Stimulated activated CD4-positive, alpha-beta T cell treated with anti-CD3 and anti-CD28 coated beads, TNF-alpha, amount 100 ng/mL, for 4 hours (primary cell): Measurements from ENCODE around the gene APOBEC3B.
"Not testable (repeated sequence)": the region's sequence is repeated elsewhere in the genome, so short reads cannot be mapped to it uniquely, and the experiment has no call there.

Experiments
- DNase-seq, 3 experiments: peaks; one replicate each; pipeline ENCODE4 v3.0.0-alpha.2; 2020; ENCODE audit warnings: low read depth in 3 of 3

The APOBEC3B gene

DNA sequence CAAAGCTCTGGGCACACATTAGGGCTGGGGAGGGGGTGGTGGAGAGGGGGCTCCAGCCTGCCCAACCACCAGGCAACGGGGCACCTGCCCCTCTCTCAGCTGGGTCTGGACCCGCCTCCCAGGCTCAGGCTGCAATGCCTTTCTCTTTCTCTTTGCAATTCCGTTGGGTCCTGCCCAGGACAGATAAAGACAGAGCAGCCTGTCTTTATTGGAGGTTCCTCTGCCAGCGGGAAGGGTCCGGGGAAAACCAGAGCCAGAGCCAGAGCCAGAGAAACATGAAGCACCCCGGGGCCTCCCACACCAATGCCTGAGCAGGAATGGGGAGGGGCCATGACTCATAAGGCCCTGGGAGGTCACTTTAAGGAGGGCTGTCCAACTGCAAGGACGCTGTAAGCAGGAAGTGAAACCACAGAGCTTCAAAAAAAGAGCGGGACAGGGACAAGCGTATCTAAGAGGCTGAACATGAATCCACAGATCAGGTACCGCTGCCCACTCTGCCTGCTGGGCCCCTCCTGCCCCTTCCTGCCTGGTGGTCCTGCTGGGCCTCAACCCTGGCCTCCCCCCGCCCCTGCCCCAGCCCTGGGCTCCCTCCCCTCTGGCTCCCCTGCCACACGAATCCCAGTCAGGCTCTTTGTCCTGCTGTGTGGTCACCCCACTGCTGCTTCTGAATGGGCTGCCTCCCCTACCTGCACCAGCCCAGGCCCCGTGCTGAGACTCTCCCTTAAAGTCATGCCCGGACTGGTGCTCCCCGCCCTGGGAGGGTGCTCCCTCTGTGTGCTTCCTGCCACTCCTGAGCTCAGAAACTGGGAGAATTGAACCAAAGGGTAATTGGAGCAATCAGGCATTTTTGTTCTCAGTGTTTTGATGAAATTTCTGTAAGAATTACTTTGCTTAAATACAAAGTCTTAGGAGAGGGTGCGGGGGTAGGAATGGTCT, at the start of gene APOBEC3B:
Gene APOBEC3B, plus strand, starts transcription at position 356 of the 936 bp plus-strand sequence. Its CDS starts 107 bp downstream, at position 463.
- peak in 2 of 3 experiments; percentile 13 to 38 for DNase-seq

- no peak for DNase-seq
These were observed 47.1 kb upstream of the APOBEC3B start for GRCh38 chr22:38935023-38935422.

- no peak for DNase-seq
These were observed 46.5 kb upstream of the APOBEC3B start for GRCh38 chr22:38935616-38936015.

DNA sequence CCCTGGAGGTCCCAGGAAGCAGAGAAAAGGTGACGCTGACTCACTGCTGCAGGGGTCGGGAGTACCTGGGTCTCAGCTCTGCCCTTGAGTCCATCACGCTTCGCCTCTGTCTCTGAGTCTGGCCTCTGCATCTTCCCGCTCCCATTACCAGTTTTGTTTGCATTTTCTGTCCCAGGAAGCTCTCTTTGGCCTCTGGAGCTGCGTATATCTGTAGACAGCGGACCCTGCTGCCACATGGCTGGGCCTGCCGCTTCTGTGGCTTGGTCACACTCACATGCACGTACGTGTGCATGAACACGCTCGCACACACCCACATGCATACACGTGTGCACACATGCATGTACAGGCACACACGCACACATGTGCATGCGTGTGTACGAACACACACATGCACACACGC, 45.6 kb upstream of the APOBEC3B start:
- no peak for DNase-seq

DNA sequence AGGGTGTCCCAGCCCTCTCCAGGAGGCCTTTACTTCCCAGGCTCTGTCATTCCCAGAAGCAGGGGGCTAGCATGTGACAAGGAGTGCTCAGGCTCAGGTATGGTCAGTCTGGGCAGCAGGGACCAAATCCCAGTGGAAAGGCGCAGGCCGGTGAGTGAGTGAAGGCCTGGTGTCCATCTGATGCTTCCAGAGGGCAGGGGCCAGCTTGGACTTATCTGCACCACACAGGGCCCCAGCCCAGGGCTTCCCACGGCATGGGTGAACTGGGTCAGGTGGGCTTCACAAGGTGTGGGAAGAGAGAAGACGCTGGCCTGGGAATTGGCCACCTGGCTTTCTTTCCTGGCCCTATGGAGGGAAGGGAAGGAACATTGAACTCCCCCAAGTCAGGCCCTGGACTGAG, 45.1 kb upstream of the APOBEC3B start:
- no peak for DNase-seq

- no peak for DNase-seq
These were observed 44.6 kb upstream of the APOBEC3B start for GRCh38 chr22:38937541-38937940.

- DNase-seq: no peak
These were observed 43.9 kb upstream of the APOBEC3B start for GRCh38 chr22:38938221-38938620.

DNA sequence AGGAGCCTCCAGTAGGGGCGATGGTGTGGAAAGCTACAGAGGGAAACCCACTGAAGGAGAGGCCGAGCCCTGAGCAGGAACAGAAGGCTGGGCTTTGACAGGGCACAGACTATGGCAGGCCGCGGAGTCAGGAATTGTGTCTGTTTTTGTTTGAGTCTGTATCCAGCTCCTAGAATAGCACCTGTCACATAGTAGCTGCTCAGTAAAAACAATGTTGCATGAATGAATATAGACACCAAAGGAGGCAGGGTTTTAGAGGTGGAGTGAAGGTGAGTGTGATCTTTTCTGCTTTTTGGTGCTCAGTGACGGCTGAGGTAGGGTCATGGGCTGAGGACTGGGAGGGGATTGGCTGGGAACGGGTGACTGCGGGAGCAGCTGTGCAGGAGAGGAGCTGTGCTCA, 43.2 kb upstream of the APOBEC3B start:
- DNase-seq: no peak

GRCh38 chr22:38940811-38941384, 41.2 kb upstream of the APOBEC3B start:
- no peak for DNase-seq

DNA sequence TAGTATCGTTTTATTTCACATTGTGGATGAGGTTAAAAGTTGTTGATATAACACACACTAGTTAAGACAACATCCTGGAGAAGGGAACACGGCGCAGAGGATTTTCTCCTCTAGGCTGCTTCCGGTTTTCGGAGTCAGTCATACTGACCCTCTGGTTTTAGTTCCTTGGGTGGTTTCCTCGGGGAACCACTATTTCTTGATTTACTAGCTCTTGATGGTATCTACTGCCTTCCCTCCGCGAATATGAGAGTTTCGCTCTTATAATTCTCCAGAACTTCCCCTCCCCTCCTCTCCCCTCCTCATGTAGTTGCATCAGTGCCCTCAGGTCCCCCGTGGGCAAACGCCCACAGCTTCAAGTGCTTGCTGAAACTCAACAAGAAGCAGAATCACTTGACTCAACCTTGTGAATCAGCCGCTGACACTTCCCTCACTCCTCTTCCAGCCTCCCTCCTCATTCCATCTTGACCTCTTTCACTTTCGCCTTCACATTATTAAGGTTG, 40.6 kb upstream of the APOBEC3B start:
- peak in 2 of 3 experiments; percentile 45 to 53 for DNase-seq

GRCh38 chr22:38942702-38943101, 39.4 kb upstream of the APOBEC3B start:
- no peak for DNase-seq

DNA sequence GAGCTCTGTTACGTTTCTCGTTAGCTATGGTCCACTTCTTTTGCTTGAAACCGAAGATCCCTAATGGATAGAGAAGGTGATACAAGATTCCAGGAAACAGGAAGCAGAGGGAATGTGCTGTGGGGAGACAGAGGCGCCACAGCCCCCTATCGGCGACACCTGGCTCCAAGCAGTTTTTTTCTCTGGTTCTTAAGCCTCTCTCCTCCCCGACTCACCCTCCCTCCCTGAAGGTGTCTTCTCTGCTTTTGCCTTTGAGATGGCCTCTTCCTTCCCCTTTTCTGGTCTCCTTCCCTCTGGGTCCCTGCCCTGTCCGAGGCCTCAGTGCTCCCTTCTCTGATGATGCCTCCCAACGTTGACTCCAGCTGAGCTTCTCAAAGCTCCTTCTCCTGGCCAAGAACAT, 38.9 kb upstream of the APOBEC3B start:
- DNase-seq: no peak

DNA sequence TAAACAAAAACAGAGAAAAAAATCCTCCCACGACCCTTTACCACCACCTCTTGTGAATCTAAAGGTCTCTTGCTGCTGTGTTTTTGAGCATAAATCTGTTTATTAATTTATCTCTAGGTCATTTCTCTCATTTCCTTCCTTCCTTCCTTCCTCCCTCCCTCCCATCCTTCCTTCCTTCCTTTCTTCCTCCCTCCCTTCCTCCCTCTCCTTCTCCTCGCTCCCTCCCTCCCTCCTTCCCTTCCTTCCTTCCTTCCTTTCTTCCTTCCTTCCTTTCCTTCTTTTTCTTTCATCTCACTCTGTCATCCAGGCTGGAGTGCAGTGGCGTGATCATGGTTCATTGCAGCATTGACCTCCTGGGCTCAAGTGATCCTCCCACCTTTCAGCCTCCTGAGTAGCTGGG, 38.3 kb upstream of the APOBEC3B start:
- no peak for DNase-seq

DNA sequence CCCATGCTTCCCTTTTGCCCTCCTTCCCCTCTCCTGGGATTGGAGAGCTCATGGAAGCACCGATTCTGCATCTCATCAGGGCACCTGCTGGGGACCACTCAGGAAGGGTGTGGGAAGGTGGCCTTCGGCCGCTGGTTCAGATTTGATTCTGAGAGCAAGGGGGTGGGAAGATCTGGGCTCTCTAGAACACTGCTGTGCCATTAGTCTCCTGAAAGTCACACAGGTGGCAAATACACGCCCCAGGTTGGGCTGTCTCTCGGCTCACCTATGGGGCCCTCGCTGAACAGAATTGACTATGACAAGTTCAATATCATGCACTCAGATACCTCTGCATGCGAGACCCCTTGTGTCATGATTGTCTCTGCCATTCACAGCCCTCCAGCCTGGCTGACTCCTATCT, 37.5 kb upstream of the APOBEC3B start:
- no peak for DNase-seq

DNA sequence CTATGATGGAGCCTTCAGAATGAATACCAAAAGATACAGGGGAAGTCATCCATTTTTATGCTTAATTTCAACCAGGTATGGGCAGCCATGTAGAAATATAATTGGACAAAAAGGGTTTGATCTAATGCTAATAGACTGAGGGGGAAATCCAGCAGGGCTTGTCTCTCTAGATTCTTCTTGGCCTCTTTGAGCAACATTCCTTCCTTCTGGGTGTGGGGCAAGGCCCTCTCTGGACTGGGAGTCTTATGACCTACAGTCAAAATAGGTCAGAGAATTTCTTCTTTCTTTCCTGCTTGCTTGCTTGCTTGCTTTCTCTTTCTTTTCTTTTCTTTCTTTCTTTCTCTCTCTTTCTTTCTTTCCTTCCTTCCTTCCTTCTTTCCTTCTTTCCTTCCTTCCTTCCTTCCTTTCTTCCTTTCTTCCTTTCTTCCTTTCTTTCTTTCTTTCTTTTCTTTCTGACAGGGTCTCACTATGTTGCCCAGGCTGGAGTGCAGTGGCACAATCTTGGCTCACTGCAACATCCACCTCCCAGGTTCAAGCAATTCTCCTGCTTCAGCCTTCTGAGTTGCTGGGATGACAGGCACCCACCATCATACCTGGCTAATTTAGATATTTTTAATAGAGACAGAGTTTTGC, 36.3 kb upstream of the APOBEC3B start:
- not testable (repeated sequence) for DNase-seq

GRCh38 chr22:38946771-38947170, 35.4 kb upstream of the APOBEC3B start:
- DNase-seq: no peak

DNA sequence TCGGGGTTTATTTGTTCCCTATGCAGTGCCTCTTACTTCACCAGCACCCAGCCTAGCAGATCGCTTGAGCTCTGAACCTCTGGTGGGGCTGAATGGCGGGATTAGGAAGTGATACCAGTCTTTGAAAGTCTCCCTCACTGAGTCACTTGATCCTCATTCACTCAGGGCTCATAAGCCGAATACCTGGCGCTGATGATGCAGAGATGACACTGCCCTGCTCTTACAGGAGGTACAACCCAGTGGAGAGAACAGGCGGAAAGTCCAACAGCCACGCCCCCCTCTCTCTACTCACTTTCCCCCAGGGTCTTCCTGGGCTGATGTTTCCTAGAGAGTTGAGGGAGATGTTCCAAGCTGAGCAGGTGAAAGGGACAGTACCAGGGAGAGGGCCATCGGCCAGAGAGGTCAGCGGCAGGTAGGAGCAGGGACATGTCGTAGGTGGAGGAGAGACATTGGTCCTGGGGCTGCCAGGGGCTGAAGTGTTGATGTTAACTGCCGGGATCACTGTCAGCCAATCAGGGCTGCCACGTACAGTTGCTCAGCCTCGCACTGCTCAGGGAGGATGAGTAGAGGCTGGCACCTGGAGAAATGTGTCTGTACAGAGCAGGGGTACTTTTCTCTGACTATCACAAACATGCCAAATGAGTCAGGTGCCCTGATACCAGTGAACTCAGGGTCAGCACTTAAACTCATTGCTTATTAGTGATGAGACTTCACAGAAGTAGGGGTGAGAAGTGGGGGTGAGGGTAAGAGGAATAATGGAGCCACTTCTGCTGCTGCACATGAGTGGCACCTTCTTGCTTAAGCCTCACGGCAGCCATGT, 34.6 kb upstream of the APOBEC3B start:
- DNase-seq: no peak

DNA sequence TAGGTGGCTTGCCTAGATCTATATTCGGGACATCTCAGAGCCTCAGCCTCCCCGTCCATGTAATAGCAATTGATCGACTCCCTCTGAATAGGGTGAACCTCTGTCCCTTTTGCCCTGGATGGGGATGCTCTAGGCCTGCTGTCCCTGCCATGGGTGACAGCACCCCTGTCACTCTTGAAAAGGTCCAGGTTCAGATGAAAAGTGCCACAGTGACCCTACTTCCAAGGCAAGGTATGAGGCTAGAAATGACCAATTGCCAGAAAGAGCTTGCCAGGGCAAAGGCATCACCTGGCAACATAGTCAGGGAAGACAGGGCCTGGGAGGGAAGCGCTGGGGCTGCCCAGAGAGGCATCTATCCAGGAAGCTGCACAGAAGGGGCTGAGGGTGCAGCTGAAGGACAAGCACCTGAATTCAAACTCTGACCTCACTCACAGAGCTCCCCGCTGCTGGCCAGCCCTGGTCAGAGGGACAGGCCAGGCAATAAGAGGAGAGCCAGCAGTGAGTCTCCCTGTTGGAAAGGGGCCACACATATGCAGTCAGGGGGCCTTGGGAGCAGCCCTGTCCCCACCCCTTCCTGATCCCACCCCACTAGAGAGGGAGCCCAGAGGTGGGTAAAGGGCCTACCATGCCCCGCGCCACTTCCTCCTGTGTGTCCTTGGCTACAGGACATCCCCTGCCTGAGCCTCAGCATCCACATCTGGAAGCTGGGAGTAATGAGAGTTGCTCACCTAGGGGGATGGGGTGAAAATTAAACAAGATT, 33.8 kb upstream of the APOBEC3B start:
- no peak for DNase-seq

- DNase-seq: no peak
These were observed 32.2 kb upstream of the APOBEC3B start for GRCh38 chr22:38949889-38950405.

DNA sequence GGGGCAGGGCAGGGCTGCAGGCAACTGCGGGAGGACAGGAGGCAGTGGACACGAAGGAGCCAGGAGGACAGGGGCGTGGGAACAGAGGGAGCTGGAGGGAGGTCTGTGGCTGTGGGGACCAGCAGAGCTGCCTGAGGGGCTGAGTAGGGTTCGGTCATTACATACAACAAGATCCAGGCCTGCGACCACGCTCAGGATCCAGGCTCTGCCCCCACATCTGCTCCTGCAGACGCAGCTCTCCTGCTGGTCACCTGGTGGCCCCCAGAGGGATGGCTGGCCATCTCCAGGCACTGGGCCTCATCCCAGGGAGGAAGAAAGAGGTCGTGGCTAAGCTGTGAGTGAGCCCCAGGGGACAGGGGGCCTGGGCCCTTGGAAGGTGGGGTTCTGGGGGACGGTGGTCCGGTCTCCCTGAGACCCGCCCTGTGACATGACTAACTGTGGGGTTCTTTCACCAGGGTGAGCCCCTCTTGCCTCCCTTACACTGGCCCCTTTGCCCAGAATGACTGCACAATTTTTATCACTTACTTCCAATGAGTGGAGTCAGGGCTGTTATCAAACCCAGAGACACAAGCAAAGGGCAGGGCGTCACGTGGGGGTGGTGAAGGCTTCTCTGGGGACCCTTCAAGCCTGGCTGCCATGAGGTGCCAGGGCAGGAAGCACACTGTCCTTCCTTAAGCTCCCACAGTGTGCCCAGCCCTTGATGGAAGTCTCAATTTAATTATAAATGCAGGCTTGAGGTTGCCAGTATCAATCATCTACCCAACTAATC, 31.4 kb upstream of the APOBEC3B start:
- DNase-seq: no peak
